Measurements from ENCODE around the gene SLC2A6.

DNA sequence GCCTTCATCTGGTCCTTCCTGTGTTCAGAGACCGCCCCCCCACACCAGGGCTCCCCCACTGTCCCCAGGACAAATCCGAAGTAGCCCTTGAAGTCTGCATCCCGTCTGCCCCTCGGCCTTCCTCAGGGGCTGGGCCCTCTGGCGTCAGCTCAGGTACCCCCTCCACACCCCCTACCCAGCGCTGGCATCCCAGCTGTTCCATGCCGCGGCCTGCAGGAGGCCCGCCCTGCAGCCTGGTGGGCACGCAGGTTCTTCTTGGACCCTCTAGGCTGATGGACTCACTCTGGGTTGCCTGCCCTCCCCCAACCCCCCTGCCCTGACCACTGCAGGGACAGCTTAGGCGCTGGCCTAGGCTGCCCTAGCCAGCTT lies 6.6 kb downstream of the SLC2A6 start:
- TF ChIP-seq, protein P1, sequence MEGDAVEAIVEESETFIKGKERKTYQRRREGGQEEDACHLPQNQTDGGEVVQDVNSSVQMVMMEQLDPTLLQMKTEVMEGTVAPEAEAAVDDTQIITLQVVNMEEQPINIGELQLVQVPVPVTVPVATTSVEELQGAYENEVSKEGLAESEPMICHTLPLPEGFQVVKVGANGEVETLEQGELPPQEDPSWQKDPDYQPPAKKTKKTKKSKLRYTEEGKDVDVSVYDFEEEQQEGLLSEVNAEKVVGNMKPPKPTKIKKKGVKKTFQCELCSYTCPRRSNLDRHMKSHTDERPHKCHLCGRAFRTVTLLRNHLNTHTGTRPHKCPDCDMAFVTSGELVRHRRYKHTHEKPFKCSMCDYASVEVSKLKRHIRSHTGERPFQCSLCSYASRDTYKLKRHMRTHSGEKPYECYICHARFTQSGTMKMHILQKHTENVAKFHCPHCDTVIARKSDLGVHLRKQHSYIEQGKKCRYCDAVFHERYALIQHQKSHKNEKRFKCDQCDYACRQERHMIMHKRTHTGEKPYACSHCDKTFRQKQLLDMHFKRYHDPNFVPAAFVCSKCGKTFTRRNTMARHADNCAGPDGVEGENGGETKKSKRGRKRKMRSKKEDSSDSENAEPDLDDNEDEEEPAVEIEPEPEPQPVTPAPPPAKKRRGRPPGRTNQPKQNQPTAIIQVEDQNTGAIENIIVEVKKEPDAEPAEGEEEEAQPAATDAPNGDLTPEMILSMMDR (IDR thresholded peaks at IDR 0.05): no peak
- TF ChIP-seq POLR2A (IDR thresholded peaks at IDR 0.05): no peak
